Measurements from ENCODE around the gene GLOD4.

DNA sequence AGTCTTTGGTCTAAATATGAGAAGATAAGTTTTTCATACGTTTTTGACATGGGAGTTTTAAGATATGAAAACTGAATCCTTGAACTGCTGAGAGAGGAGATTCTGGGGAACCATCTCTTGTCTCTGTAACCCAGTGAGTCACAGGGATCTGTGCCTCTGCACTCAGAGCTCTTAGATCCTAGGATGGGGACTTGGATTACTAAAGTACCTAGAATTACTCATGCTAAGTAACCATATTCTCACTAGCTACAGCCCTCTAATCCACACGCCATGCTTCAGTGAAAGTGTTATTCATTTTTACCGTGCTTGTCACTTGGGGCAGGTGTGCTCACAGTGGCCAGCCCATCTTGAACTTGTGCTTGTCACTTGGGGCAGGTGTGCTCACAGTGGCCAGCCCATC is 2.1 kb upstream of the GLOD4 start:
- TF ChIP-seq, protein P1, sequence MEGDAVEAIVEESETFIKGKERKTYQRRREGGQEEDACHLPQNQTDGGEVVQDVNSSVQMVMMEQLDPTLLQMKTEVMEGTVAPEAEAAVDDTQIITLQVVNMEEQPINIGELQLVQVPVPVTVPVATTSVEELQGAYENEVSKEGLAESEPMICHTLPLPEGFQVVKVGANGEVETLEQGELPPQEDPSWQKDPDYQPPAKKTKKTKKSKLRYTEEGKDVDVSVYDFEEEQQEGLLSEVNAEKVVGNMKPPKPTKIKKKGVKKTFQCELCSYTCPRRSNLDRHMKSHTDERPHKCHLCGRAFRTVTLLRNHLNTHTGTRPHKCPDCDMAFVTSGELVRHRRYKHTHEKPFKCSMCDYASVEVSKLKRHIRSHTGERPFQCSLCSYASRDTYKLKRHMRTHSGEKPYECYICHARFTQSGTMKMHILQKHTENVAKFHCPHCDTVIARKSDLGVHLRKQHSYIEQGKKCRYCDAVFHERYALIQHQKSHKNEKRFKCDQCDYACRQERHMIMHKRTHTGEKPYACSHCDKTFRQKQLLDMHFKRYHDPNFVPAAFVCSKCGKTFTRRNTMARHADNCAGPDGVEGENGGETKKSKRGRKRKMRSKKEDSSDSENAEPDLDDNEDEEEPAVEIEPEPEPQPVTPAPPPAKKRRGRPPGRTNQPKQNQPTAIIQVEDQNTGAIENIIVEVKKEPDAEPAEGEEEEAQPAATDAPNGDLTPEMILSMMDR (IDR thresholded peaks at IDR 0.05; ENCODE audit: poor library complexity, severe bottlenecking) = no peak
- TF ChIP-seq, protein P2, sequence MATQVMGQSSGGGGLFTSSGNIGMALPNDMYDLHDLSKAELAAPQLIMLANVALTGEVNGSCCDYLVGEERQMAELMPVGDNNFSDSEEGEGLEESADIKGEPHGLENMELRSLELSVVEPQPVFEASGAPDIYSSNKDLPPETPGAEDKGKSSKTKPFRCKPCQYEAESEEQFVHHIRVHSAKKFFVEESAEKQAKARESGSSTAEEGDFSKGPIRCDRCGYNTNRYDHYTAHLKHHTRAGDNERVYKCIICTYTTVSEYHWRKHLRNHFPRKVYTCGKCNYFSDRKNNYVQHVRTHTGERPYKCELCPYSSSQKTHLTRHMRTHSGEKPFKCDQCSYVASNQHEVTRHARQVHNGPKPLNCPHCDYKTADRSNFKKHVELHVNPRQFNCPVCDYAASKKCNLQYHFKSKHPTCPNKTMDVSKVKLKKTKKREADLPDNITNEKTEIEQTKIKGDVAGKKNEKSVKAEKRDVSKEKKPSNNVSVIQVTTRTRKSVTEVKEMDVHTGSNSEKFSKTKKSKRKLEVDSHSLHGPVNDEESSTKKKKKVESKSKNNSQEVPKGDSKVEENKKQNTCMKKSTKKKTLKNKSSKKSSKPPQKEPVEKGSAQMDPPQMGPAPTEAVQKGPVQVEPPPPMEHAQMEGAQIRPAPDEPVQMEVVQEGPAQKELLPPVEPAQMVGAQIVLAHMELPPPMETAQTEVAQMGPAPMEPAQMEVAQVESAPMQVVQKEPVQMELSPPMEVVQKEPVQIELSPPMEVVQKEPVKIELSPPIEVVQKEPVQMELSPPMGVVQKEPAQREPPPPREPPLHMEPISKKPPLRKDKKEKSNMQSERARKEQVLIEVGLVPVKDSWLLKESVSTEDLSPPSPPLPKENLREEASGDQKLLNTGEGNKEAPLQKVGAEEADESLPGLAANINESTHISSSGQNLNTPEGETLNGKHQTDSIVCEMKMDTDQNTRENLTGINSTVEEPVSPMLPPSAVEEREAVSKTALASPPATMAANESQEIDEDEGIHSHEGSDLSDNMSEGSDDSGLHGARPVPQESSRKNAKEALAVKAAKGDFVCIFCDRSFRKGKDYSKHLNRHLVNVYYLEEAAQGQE (IDR thresholded peaks at IDR 0.05; ENCODE audit: borderline replicate concordance) = no peak
- TF ChIP-seq TAF1 (IDR thresholded peaks at IDR 0.05; ENCODE audit: low read depth) = no peak
- no peak for TF ChIP-seq EP300 (conservative IDR thresholded peaks at IDR 0.05; ENCODE audit: poor library complexity, severe bottlenecking)
- TF ChIP-seq RAD21 (conservative IDR thresholded peaks at IDR 0.05) = no peak
- no peak for TF ChIP-seq POLR2AphosphoS5 (IDR thresholded peaks at IDR 0.05)
- no peak for TF ChIP-seq EZH2 (IDR thresholded peaks at IDR 0.05; ENCODE audit: borderline replicate concordance, insufficient read depth, low read length, poor library complexity, severe bottlenecking)
- no peak for TF ChIP-seq SMC3 (conservative IDR thresholded peaks at IDR 0.05; ENCODE audit: poor library complexity)
- no peak for TF ChIP-seq MXI1 (conservative IDR thresholded peaks at IDR 0.05; ENCODE audit: poor library complexity, severe bottlenecking)
